RPMI7951 (cell line): Measurements from ENCODE around the gene EHMT1. TPM values are rescaled to one million over a fixed set of nuclear protein-coding genes. Genes with fewer than 3 reads are reported as not detected.
"Not testable (repeated sequence)": the region's sequence is repeated elsewhere in the genome, so short reads cannot be mapped to it uniquely, and the experiment has no call there.

Source experiments
- DNase-seq: peaks from one replicate; pipeline ENCODE4 v3.0.0-alpha.2; 2012; ENCODE audit warnings: low read depth
- total RNA-seq: library from RNA; depleted of rRNA; stranded (reverse); fragments of >200 nt; shearing (Covaris generic); gene quantifications from 2 replicates; pipeline ENCODE4 v1.2.3, GENCODE V29; 2014; rRNA removed

EHMT1 gene
- total RNA-seq, 1 experiment from 2014 or later, result 11.5 TPM

GRCh38 chr9:137883977-137884376, 265.2 kb downstream of the EHMT1 start:
- not testable (repeated sequence) for DNase-seq

DNA sequence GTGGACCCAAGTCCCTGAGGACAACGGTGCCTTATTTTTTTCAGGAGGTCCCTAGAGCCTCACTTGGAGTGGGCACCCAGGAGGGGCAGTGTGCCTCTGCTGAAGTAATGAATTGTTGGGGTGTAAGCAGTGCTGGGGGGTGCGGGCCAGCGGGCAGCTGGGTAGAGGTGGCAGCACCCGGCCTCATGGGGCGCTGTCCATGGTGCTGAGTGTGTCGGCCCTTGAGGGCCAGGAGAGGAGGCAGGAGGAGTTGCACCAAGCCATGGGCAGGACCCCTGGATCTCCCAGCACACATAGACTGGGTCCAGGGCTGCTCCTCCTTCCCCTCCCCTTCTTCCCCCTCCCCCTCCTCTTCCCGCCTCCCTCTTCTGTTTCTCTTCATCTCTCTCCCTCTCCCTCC, 265.7 kb downstream of the EHMT1 start:
- DNase-seq, result not testable (repeated sequence)

- not testable (repeated sequence) for DNase-seq
Observed at GRCh38 chr9:137885121-137885520, 266.3 kb downstream of the EHMT1 start.

Other genes with a start within 250 kb of the EHMT1 start
- gene EXD3, start 195.8 kb upstream of the EHMT1 start, total RNA-seq, result 0.24 and 1.3 TPM in 2 replicates
- not detected in 2 replicates for gene NOXA1, start 195.6 kb upstream of the EHMT1 start, total RNA-seq
- not detected in 2 replicates for gene ENTPD8, start 177.6 kb upstream of the EHMT1 start, total RNA-seq
- 11.9 and 12.7 TPM in 2 replicates for gene NSMF, start 159.7 kb upstream of the EHMT1 start, total RNA-seq
- gene PNPLA7, start 68.6 kb upstream of the EHMT1 start, total RNA-seq, result not detected in 2 replicates
- 66.7 and 80.8 TPM in 2 replicates for gene MRPL41, start 67.1 kb upstream of the EHMT1 start, total RNA-seq
- 14.5 and 20.0 TPM in 2 replicates for gene DPH7, start 40.1 kb upstream of the EHMT1 start, total RNA-seq
- gene ZMYND19, start 28.5 kb upstream of the EHMT1 start, total RNA-seq, result 16.3 and 19.1 TPM in 2 replicates
- 13.1 and 15.0 TPM in 2 replicates for gene ARRDC1, start 13.3 kb upstream of the EHMT1 start, total RNA-seq